ENCODE results near the gene E2F8. TPM values are rescaled to one million over a fixed set of nuclear protein-coding genes. Genes with fewer than 3 reads are reported as not detected.

Gene E2F8
- total RNA-seq, 1 donor from 2014 or later: 1.7 TPM

DNA sequence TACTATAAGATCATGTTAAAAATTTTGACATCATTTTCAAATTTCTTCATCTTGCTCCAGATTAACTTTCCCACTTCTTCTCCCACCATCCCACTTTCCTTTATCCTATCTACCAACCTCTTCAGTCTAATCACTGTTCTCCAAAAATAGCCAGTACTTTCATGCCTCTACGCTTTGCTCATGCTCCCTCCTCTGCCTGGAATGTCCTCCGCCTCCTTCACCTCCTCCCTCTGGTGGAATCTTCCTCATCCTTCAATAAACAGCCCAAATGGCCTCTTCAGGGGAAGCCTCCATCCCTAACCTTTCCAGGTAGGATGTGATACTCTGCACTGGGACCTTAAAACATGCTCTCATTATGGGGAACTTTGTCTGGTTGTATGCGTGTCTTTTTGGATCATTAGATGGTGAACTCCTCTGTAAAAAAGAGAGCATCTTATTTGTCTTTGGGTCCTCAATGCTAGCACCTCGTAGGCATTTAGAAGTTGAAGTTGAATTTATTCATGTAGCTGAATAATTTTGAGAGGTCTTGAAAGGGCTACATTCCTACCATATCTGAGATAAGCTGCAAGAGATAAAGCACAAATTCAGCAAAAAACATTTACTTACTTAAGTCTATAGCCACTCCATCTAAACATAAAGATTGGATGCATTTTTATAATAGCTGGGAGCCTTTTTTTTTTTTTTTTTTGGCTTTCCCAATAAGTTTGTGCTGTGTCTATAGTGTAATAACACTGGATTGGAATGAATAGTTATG lies 31.0 kb downstream of the E2F8 start:
- Mint-ChIP-seq H3K27ac (ENCODE audit: unreplicated experiment) (no peak overlapping the region), H3K36me3 (ENCODE audit: unreplicated experiment) (no peaks in the 10 kb centered on the region), H3K4me1 (ENCODE audit: unreplicated experiment) (no peaks in the 10 kb centered on the region), H3K4me3 (ENCODE audit: unreplicated experiment) (no peak overlapping the region), H3K9me3 (ENCODE audit: unreplicated experiment) (no peaks in the 10 kb centered on the region), H3K27me3 (ENCODE audit: unreplicated experiment) (peaks cover 64% of the 10 kb centered on the region)
- no peak for TF ChIP-seq CTCF (IDR thresholded peaks at IDR 0.05)
- DNase-seq (ENCODE audit: extremely low spot score, unreplicated experiment): no peak

GRCh38 chr11:19208959-19209546 lies 31.7 kb downstream of the E2F8 start:
- H3K4me3 Mint-ChIP-seq (ENCODE audit: unreplicated experiment): no peak overlapping the region
- H3K36me3 Mint-ChIP-seq (ENCODE audit: unreplicated experiment): no peaks in the 10 kb centered on the region
- no peaks in the 10 kb centered on the region for H3K4me1 Mint-ChIP-seq (ENCODE audit: unreplicated experiment)
- no peak for TF ChIP-seq CTCF (IDR thresholded peaks at IDR 0.05)
- H3K9me3 Mint-ChIP-seq (ENCODE audit: unreplicated experiment): no peaks in the 10 kb centered on the region
- H3K27me3 Mint-ChIP-seq (ENCODE audit: unreplicated experiment): peaks cover 56% of the 10 kb centered on the region
- no peak for DNase-seq (ENCODE audit: extremely low spot score, unreplicated experiment)
- H3K27ac Mint-ChIP-seq (ENCODE audit: unreplicated experiment): no peak overlapping the region

DNA sequence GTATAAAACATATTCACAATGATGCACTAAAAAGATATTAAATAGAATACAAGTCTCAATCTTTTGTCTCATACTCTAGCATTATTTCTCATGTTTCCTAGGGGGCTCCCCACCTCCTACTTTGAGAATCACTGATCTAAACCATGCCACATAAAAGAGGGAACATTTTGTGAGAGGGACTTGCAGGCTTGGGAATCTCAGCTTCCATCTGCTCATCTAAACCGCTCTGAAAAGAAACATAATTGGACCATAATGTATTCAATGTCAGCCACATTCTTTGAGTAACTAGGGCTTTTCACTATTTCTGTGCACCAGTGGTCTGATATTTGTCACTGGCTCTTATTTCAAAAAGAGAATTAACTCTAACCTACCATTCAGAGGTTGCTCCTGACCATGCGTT lies 32.6 kb downstream of the E2F8 start:
- Mint-ChIP-seq H3K9me3 (ENCODE audit: unreplicated experiment) (no peaks in the 10 kb centered on the region), H3K27me3 (ENCODE audit: unreplicated experiment) (peaks cover 48% of the 10 kb centered on the region), H3K27ac (ENCODE audit: unreplicated experiment) (no peak overlapping the region), H3K4me3 (ENCODE audit: unreplicated experiment) (no peak overlapping the region), H3K36me3 (ENCODE audit: unreplicated experiment) (no peaks in the 10 kb centered on the region), H3K4me1 (ENCODE audit: unreplicated experiment) (no peaks in the 10 kb centered on the region)
- no peak for TF ChIP-seq CTCF (IDR thresholded peaks at IDR 0.05)
- DNase-seq (ENCODE audit: extremely low spot score, unreplicated experiment): no peak

GRCh38 chr11:19204836-19205235 lies 35.9 kb downstream of the E2F8 start:
- H3K27me3 Mint-ChIP-seq (ENCODE audit: unreplicated experiment): peaks cover 37% of the 10 kb centered on the region
- no peak for DNase-seq (ENCODE audit: extremely low spot score, unreplicated experiment)
- H3K4me3 Mint-ChIP-seq (ENCODE audit: unreplicated experiment): no peak overlapping the region
- no peak overlapping the region for H3K27ac Mint-ChIP-seq (ENCODE audit: unreplicated experiment)
- H3K36me3 Mint-ChIP-seq (ENCODE audit: unreplicated experiment): no peaks in the 10 kb centered on the region
- H3K4me1 Mint-ChIP-seq (ENCODE audit: unreplicated experiment): peaks cover 10% of the 10 kb centered on the region
- no peak for TF ChIP-seq CTCF (IDR thresholded peaks at IDR 0.05)
- no peaks in the 10 kb centered on the region for H3K9me3 Mint-ChIP-seq (ENCODE audit: unreplicated experiment)

GRCh38 chr11:19201737-19202605 lies 38.8 kb downstream of the E2F8 start, which contains the start of gene CSRP3:
Gene CSRP3 (minus strand): TSS chr11:19201983. CDS start chr11:19192448, 9,535 bp downstream.
- H3K36me3 Mint-ChIP-seq (ENCODE audit: unreplicated experiment): no peaks in the 10 kb centered on the region
- H3K4me1 Mint-ChIP-seq (ENCODE audit: unreplicated experiment): peaks cover 15% of the 10 kb centered on the region
- no peak for DNase-seq (ENCODE audit: extremely low spot score, unreplicated experiment)
- H3K4me3 Mint-ChIP-seq (ENCODE audit: unreplicated experiment): no peak within 1 kb of the TSS
- peaks cover 12% of the 10 kb centered on the region for H3K27me3 Mint-ChIP-seq (ENCODE audit: unreplicated experiment)
- no peak for TF ChIP-seq CTCF (IDR thresholded peaks at IDR 0.05)
- H3K9me3 Mint-ChIP-seq (ENCODE audit: unreplicated experiment): no peaks in the 10 kb centered on the region
- no peak within 1 kb of the TSS for H3K27ac Mint-ChIP-seq (ENCODE audit: unreplicated experiment)
